Loucy (cell line): ENCODE measurements around the gene NRM.
A peak's percentile ranks its signal among the peaks of the same experiment; 100 is the strongest.

Experiments used
- H2AFZ ChIP-seq: fragments of 200-600 bp; sonication (generic); 2 replicates; pipeline ENCODE4 v1.6.0; 2016; ENCODE audit warnings: antibody characterized with exemption, mild to moderate bottlenecking, low read length, moderate library complexity
- H3F3A ChIP-seq: fragments of 200-600 bp; 2 replicates; pipeline ENCODE4 v1.6.0; 2016; ENCODE audit warnings: antibody characterized with exemption, low read depth, mild to moderate bottlenecking
- H3K27me3 ChIP-seq: fragments of 200-600 bp; sonication (generic); 2 replicates; pipeline ENCODE4 v1.6.1; 2014; ENCODE audit warnings: low read length, mild to moderate bottlenecking; ENCODE audit not compliant: insufficient read depth, poor library complexity, severe bottlenecking
- H3K36me3 ChIP-seq: fragments of 200-600 bp; sonication (generic); 2 replicates; pipeline ENCODE4 v1.6.1; 2016; ENCODE audit warnings: low read length; ENCODE audit not compliant: insufficient read depth
- H3K4me1 ChIP-seq: fragments of 200-600 bp; sonication (generic); 2 replicates; pipeline ENCODE4 v1.5.1; 2014; ENCODE audit warnings: low read length, mild to moderate bottlenecking; ENCODE audit not compliant: insufficient read depth, poor library complexity, severe bottlenecking
- H3K4me2 ChIP-seq: fragments of 200-600 bp; sonication (generic); 2 replicates; pipeline ENCODE4 v1.6.0; 2014; ENCODE audit warnings: antibody characterized with exemption, low read length, low read depth, mild to moderate bottlenecking; ENCODE audit not compliant: poor library complexity, severe bottlenecking
- H3K4me3 ChIP-seq: fragments of 200-600 bp; sonication (generic); 2 replicates; pipeline ENCODE4 v1.5.1; 2014; ENCODE audit warnings: low read length, mild to moderate bottlenecking, mixed read lengths; ENCODE audit not compliant: poor library complexity, severe bottlenecking
- H3K79me2 ChIP-seq: fragments of 200-600 bp; sonication (generic); 2 replicates; pipeline ENCODE4 v1.6.1; 2014; ENCODE audit warnings: low read length; ENCODE audit not compliant: insufficient read depth
- H3K9ac ChIP-seq: fragments of 200-600 bp; sonication (generic); 2 replicates; pipeline ENCODE4 v1.6.0; 2014; ENCODE audit warnings: mild to moderate bottlenecking, low read depth, low read length, moderate library complexity; ENCODE audit not compliant: poor library complexity, severe bottlenecking
- H3K9me2 ChIP-seq: fragments of 200-600 bp; sonication (generic); replicated peaks from 2 replicates; pipeline ENCODE4 v1.6.1; 2016; ENCODE audit warnings: low read depth, low read length, mixed read lengths
- H3K9me3 ChIP-seq: fragments of 200-600 bp; sonication (generic); 2 replicates; pipeline ENCODE4 v1.6.1; 2014; ENCODE audit warnings: mild to moderate bottlenecking, antibody characterized with exemption, low read length, low read depth; ENCODE audit not compliant: insufficient read depth
- H4K20me1 ChIP-seq: fragments of 200-600 bp; sonication (generic); 2 replicates; pipeline ENCODE4 v1.6.0; 2014; ENCODE audit warnings: antibody characterized with exemption, low read length, mild to moderate bottlenecking; ENCODE audit not compliant: insufficient read depth, poor library complexity, severe bottlenecking
- CTCF ChIP-seq: fragments of 200-600 bp; sonication (generic); conservative IDR thresholded peaks from 2 replicates; pipeline ENCODE4 v1.5.1; 2014; ENCODE audit warnings: mild to moderate bottlenecking, antibody characterized with exemption, low read length
- EZH2phosphoT487 ChIP-seq: fragments of 200-600 bp; IDR thresholded peaks from 2 replicates; pipeline ENCODE4 v1.6.1; 2018; ENCODE audit warnings: antibody characterized with exemption, mild to moderate bottlenecking, moderate library complexity, borderline replicate concordance

The NRM gene

GRCh38 chr6:30686009-30686907 is 4.5 kb downstream of the NRM start, which contains the start of gene PPP1R18:
TSS of gene PPP1R18 (minus strand) at chr6:30686645. CDS start at chr6:30686018, 627 bp downstream.
- Histone ChIP-seq H3K4me3 (peak within 1 kb of the TSS; percentile 97), H4K20me1 (peaks cover 28% of the 10 kb centered on the region), H3K9me3 (no peaks in the 10 kb centered on the region), H3K4me1 (peaks cover 62% of the 10 kb centered on the region), H3K36me3 (no peaks in the 10 kb centered on the region), H2AFZ (0 out of 2 replicates have a peak within 1 kb of the TSS, but pooled peaks have one; percentile 26), H3K9ac (peak within 1 kb of the TSS; percentile 96), H3F3A (peaks cover 5% of the 10 kb centered on the region), H3K79me2 (peaks cover 90% of the 10 kb centered on the region), H3K9me2 (no peaks in the 10 kb centered on the region), H3K27me3 (no peaks in the 10 kb centered on the region), H3K4me2 (peak within 1 kb of the TSS; percentile 97)
- TF ChIP-seq EZH2phosphoT487, result no peak
- TF ChIP-seq CTCF, result no peak

- H3K4me2 ChIP-seq, result peak overlapping the region; percentile 97
- TF ChIP-seq EZH2phosphoT487, result no peak
- TF ChIP-seq CTCF, result peak; percentile 51
- H3F3A ChIP-seq, result peaks cover 5% of the 10 kb centered on the region
- no peaks in the 10 kb centered on the region for H3K9me3 ChIP-seq
- peaks cover 35% of the 10 kb centered on the region for H4K20me1 ChIP-seq
- H2AFZ ChIP-seq, result no peak overlapping the region
- peaks cover 95% of the 10 kb centered on the region for H3K79me2 ChIP-seq
- H3K9me2 ChIP-seq, result no peaks in the 10 kb centered on the region
- no peaks in the 10 kb centered on the region; the same call in 1 of the 2 replicates for H3K36me3 ChIP-seq
- H3K9ac ChIP-seq, result peak overlapping the region; percentile 96
- H3K4me1 ChIP-seq, result peaks cover 62% of the 10 kb centered on the region
- peak overlapping the region; percentile 97 for H3K4me3 ChIP-seq
- H3K27me3 ChIP-seq, result no peaks in the 10 kb centered on the region
Measured at GRCh38 chr6:30685157-30686008, 5.4 kb downstream of the NRM start.

- no peak for TF ChIP-seq EZH2phosphoT487
- no peak for TF ChIP-seq CTCF
- Histone ChIP-seq H2AFZ (no peak overlapping the region), H3K4me2 (peak overlapping the region; percentile 97), H3F3A (peaks cover 5% of the 10 kb centered on the region), H3K9me3 (no peaks in the 10 kb centered on the region), H3K79me2 (peaks cover 95% of the 10 kb centered on the region), H3K36me3 (no peaks in the 10 kb centered on the region; the same call in 1 of the 2 replicates), H3K4me3 (peak overlapping the region; percentile 97), H3K4me1 (peaks cover 62% of the 10 kb centered on the region), H3K9me2 (no peaks in the 10 kb centered on the region), H4K20me1 (peaks cover 43% of the 10 kb centered on the region), H3K27me3 (no peaks in the 10 kb centered on the region), H3K9ac (peak overlapping the region; percentile 96)
Measured at GRCh38 chr6:30684386-30685156, 6.2 kb downstream of the NRM start.
